Activated naive CD8-positive, alpha-beta T cell treated with anti-CD3 and anti-CD28 coated beads, Interleukin-2, amount 50 U/mL, for 24 hours (primary cell): ENCODE results near the gene CTTN.

Source experiments
- ATAC-seq: fragments of 150-1000 bp; cut with Tn5 transposase; one replicate; pipeline ENCODE4 v1.10.0; 2021
- DNase-seq: peaks from one replicate; pipeline ENCODE4 v3.0.0; 2021
- H3K27ac Mint-ChIP-seq: one replicate; pipeline ENCODE4 v1.8.0; 2021; ENCODE audit warnings: mild to moderate bottlenecking, mixed read lengths
- H3K27me3 Mint-ChIP-seq: one replicate; pipeline ENCODE4 v1.8.0; 2021; ENCODE audit warnings: mixed read lengths
- H3K36me3 Mint-ChIP-seq: one replicate; pipeline ENCODE4 v1.8.0; 2021; ENCODE audit warnings: low read depth, mixed read lengths
- H3K4me1 Mint-ChIP-seq: one replicate; pipeline ENCODE4 v1.8.0; 2021; ENCODE audit warnings: mixed read lengths
- H3K4me3 Mint-ChIP-seq: one replicate; pipeline ENCODE4 v1.8.0; 2021; ENCODE audit warnings: mild to moderate bottlenecking, moderate library complexity, mixed read lengths
- H3K9me3 Mint-ChIP-seq: one replicate; pipeline ENCODE4 v1.8.0; 2021; ENCODE audit warnings: mixed read lengths

The CTTN gene

GRCh38 chr11:70458736-70459135 lies 60.4 kb downstream of the CTTN start:
- Mint-ChIP-seq H3K4me3 (no peak overlapping the region), H3K9me3 (no peaks in the 10 kb centered on the region), H3K27ac (no peak overlapping the region), H3K27me3 (peaks cover 25% of the 10 kb centered on the region), H3K36me3 (peaks cover 2% of the 10 kb centered on the region), H3K4me1 (peaks cover 2% of the 10 kb centered on the region)
- no peak for DNase-seq
- no peak for ATAC-seq

DNA sequence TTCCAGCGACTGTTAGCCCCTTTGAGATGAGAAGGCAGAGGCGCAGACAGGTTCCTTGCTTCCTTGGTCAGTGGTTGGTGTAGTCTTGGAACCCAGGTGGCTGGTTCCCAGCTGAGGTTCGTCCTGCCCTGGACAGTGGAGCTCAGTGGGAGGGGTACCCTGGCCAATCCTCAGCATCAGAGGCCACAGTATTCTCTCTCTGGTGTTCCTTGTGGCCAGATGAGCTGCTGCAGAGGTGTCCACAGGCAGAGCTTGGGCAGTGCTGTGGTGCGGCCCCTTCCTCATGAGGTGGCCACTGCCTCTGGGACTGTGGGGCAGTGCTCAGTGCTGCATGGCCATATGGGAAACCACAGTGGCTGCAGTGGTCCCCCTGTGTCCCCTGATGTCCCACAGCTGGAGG lies 61.8 kb downstream of the CTTN start:
- H3K27ac Mint-ChIP-seq = no peak overlapping the region
- DNase-seq (no peak), ATAC-seq (no peak)
- H3K4me1 Mint-ChIP-seq = peaks cover 3% of the 10 kb centered on the region
- H3K27me3 Mint-ChIP-seq = peaks cover 22% of the 10 kb centered on the region
- H3K36me3 Mint-ChIP-seq = no peaks in the 10 kb centered on the region
- no peaks in the 10 kb centered on the region for H3K9me3 Mint-ChIP-seq
- H3K4me3 Mint-ChIP-seq = no peak overlapping the region

- DNase-seq (no peak), ATAC-seq (no peak)
- Mint-ChIP-seq H3K27me3 (peaks cover 28% of the 10 kb centered on the region), H3K4me1 (peaks cover 9% of the 10 kb centered on the region), H3K27ac (no peak overlapping the region), H3K36me3 (no peaks in the 10 kb centered on the region), H3K4me3 (no peak overlapping the region), H3K9me3 (no peaks in the 10 kb centered on the region)
Observed at GRCh38 chr11:70460964-70461363, 62.6 kb downstream of the CTTN start.

- Mint-ChIP-seq H3K27me3 (peaks cover 30% of the 10 kb centered on the region), H3K4me1 (peaks cover 7% of the 10 kb centered on the region), H3K27ac (no peak overlapping the region), H3K9me3 (no peaks in the 10 kb centered on the region), H3K4me3 (no peak overlapping the region), H3K36me3 (no peaks in the 10 kb centered on the region)
- DNase-seq (no peak), ATAC-seq (no peak)
Observed at GRCh38 chr11:70462818-70463477, 64.6 kb downstream of the CTTN start.

- Mint-ChIP-seq H3K4me3 (no peak overlapping the region), H3K36me3 (no peaks in the 10 kb centered on the region)
- ATAC-seq = no peak
Observed at GRCh38 chr11:70463478-70464255, 65.3 kb downstream of the CTTN start.

GRCh38 chr11:70464509-70465361 lies 66.4 kb downstream of the CTTN start:
- H3K4me1 Mint-ChIP-seq = peaks cover 7% of the 10 kb centered on the region
- peaks cover 23% of the 10 kb centered on the region for H3K27me3 Mint-ChIP-seq
- no peak overlapping the region for H3K4me3 Mint-ChIP-seq
- H3K27ac Mint-ChIP-seq = no peak overlapping the region
- no peaks in the 10 kb centered on the region for H3K9me3 Mint-ChIP-seq
- DNase-seq = no peak
- H3K36me3 Mint-ChIP-seq = no peaks in the 10 kb centered on the region
- no peak for ATAC-seq

More at GRCh38 chr11:70463478-70464255, 65.3 kb downstream of the CTTN start:
- no peaks in the 10 kb centered on the region for H3K9me3 Mint-ChIP-seq
- no peak for DNase-seq
- peaks cover 7% of the 10 kb centered on the region for H3K4me1 Mint-ChIP-seq
- peaks cover 28% of the 10 kb centered on the region for H3K27me3 Mint-ChIP-seq
- H3K27ac Mint-ChIP-seq = no peak overlapping the region

- Mint-ChIP-seq H3K36me3 (no peaks in the 10 kb centered on the region), H3K27me3 (peaks cover 21% of the 10 kb centered on the region), H3K9me3 (no peaks in the 10 kb centered on the region), H3K27ac (no peak overlapping the region), H3K4me1 (peaks cover 10% of the 10 kb centered on the region), H3K4me3 (no peak overlapping the region)
- DNase-seq = peak; percentile 11
- no peak for ATAC-seq
Observed at GRCh38 chr11:70466154-70466553, 67.8 kb downstream of the CTTN start.

GRCh38 chr11:70466596-70466995 lies 68.3 kb downstream of the CTTN start:
- Mint-ChIP-seq H3K36me3 (no peaks in the 10 kb centered on the region), H3K4me3 (no peak overlapping the region), H3K4me1 (peaks cover 10% of the 10 kb centered on the region), H3K27me3 (peaks cover 19% of the 10 kb centered on the region), H3K9me3 (no peaks in the 10 kb centered on the region), H3K27ac (no peak overlapping the region)
- ATAC-seq (no peak), DNase-seq (no peak)

GRCh38 chr11:70467201-70468085 lies 69.1 kb downstream of the CTTN start:
- H3K27me3 Mint-ChIP-seq = peaks cover 14% of the 10 kb centered on the region
- no peaks in the 10 kb centered on the region for H3K36me3 Mint-ChIP-seq
- no peak overlapping the region for H3K27ac Mint-ChIP-seq
- peaks cover 10% of the 10 kb centered on the region for H3K4me1 Mint-ChIP-seq
- DNase-seq (peak; percentile 74), ATAC-seq (no peak)
- no peaks in the 10 kb centered on the region for H3K9me3 Mint-ChIP-seq
- no peak overlapping the region for H3K4me3 Mint-ChIP-seq

- Mint-ChIP-seq H3K9me3 (no peaks in the 10 kb centered on the region), H3K4me3 (no peak overlapping the region), H3K4me1 (peaks cover 10% of the 10 kb centered on the region), H3K27ac (no peak overlapping the region), H3K36me3 (no peaks in the 10 kb centered on the region), H3K27me3 (peaks cover 11% of the 10 kb centered on the region)
- DNase-seq (no peak), ATAC-seq (no peak)
Observed at GRCh38 chr11:70468256-70469195, 70.2 kb downstream of the CTTN start.

DNA sequence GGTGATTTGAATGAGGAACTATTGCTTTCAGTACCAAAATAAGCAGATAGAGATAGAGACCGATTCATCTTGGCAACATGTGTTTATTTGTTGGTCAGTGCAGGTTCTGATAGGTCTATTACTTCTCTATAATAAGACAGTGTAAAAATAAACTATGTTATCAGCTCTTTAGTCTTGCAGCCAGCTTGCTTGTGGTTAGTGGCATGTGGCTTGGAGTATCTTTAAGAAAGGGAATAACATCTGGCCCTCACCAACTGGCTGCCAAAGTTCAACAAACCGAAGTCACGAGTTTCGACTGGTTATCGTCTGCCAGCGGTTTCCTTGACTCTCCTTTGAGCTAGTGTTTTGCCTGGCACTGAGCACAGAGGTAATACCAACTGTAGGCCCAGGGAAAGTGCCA lies 71.8 kb downstream of the CTTN start:
- peaks cover 9% of the 10 kb centered on the region for H3K27me3 Mint-ChIP-seq
- peaks cover 10% of the 10 kb centered on the region for H3K4me1 Mint-ChIP-seq
- H3K36me3 Mint-ChIP-seq = no peaks in the 10 kb centered on the region

GRCh38 chr11:70471254-70471653 lies 72.9 kb downstream of the CTTN start:
- H3K36me3 Mint-ChIP-seq = no peaks in the 10 kb centered on the region
- peaks cover 3% of the 10 kb centered on the region for H3K4me1 Mint-ChIP-seq
- H3K9me3 Mint-ChIP-seq = no peaks in the 10 kb centered on the region
- DNase-seq (peak; percentile 19), ATAC-seq (peak; percentile 44)
- H3K27me3 Mint-ChIP-seq = peaks cover 3% of the 10 kb centered on the region
- no peak overlapping the region for H3K4me3 Mint-ChIP-seq
- H3K27ac Mint-ChIP-seq = no peak overlapping the region

More for the DNA sequence above, 71.8 kb downstream of the CTTN start:
- no peak overlapping the region for H3K27ac Mint-ChIP-seq
- DNase-seq = no peak
- H3K9me3 Mint-ChIP-seq = no peaks in the 10 kb centered on the region
- no peak for ATAC-seq
- H3K4me3 Mint-ChIP-seq = no peak overlapping the region

DNA sequence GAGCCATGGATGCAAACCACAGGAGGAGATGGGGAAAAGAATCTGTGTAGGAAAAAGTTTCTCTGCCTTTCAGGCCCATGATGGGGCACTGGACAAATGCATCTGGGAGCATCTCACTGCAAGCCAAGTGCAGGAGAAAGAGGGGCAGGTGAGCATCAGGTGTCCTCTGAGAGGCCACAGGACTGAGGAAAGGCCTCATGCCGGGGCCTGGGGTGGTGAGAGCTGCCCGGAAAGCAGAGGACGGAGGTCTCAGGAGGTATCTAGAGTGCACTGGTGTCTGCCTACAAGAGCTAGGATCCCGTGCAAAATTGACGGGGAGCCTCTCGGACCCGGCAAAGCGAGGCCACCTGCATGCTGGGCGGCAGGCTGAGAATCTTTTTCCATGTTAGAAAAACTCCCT lies 73.9 kb downstream of the CTTN start:
- no peaks in the 10 kb centered on the region for H3K9me3 Mint-ChIP-seq

More for the DNA sequence above, 73.9 kb downstream of the CTTN start:
- peaks cover 3% of the 10 kb centered on the region for H3K4me1 Mint-ChIP-seq
- DNase-seq = no peak
- peaks cover 3% of the 10 kb centered on the region for H3K27me3 Mint-ChIP-seq
- ATAC-seq = no peak
- H3K27ac Mint-ChIP-seq = no peak overlapping the region
- no peak overlapping the region for H3K4me3 Mint-ChIP-seq
- H3K36me3 Mint-ChIP-seq = no peaks in the 10 kb centered on the region
